Right atrium auricular region (tissue), 2 donors: Measurements from ENCODE around the gene YEATS4. TPM values are rescaled to one million over a fixed set of nuclear protein-coding genes. Genes with fewer than 3 reads are reported as not detected.

Experiments
- DNase-seq: peaks from one replicate; pipeline ENCODE4 v3.0.0-alpha.2; 2019; ENCODE audit warnings: low spot score
- H3K27ac ChIP-seq, 2 donors: fragments of 200-600 bp; sonication (generic); 1 replicate in 1 of 2; 2 replicates in 1 of 2; pipeline ENCODE4 v1.5.1; 2016 to 2019
- H3K27me3 ChIP-seq, 2 donors: fragments of 200-600 bp; sonication (generic); one replicate each; pipeline versions ENCODE4 v1.5.1 to v1.6.0; 2017 to 2019
- H3K36me3 ChIP-seq: fragments of 200-600 bp; sonication (generic); one replicate; pipeline ENCODE4 v1.5.1; 2016
- H3K4me1 ChIP-seq, 2 donors: fragments of 200-600 bp; sonication (generic); one replicate each; pipeline versions ENCODE4 v1.5.1 to v1.6.0; 2017 to 2019
- H3K4me3 ChIP-seq, 2 donors: fragments of 200-600 bp; sonication (generic); 1 replicate in 1 of 2; 2 replicates in 1 of 2; pipeline ENCODE4 v1.5.1; 2017 to 2019; ENCODE audit warnings: mild to moderate bottlenecking in 1 of 2, moderate library complexity in 1 of 2
- H3K9me3 ChIP-seq, 2 donors: fragments of 200-600 bp; sonication (generic); one replicate each; pipeline ENCODE4 v1.5.1; 2019
- total RNA-seq, 2 donors: library from RNA; depleted of rRNA; stranded (reverse); fragments of >200 nt; gene quantifications; one replicate each; pipeline ENCODE4 v1.1.0, GENCODE V29; 2016
- TF ChIP-seq, protein P1 (sequence below), 2 donors: fragments of 200-600 bp; sonication (generic); IDR thresholded peaks; one replicate each; pipeline ENCODE4 v1.5.1; 2019; ENCODE audit warnings: antibody characterized with exemption in 2 of 2

YEATS4 gene
- total RNA-seq, 2 donors from 2014 or later: 8.5 to 12.9 TPM

DNA sequence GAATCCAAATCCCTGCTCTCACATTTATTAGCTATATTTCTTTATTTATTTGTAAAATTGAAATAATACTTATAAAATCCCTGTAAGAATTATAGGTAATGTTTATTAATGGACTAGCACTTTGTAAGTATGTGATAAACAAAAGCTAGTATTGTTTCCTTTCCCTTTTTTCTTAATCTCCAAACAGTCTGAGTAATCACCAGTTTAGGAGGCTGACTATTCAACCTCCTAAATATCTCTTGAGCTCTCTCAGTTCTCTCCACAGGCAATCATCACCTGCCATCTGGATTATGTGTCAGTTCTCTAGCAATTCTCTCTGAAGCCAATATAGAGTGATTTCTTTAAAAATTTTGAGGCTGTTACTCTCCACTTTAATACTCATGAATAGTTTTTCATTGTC is 20.6 kb upstream of the YEATS4 start:
- no peaks in the 10 kb centered on the region for H3K9me3 ChIP-seq
- DNase-seq: no peak
- H3K4me3 ChIP-seq: no peak overlapping the region
- H3K27ac ChIP-seq: no peak overlapping the region
- no peaks in the 10 kb centered on the region for H3K36me3 ChIP-seq
- no peaks in the 10 kb centered on the region for H3K27me3 ChIP-seq
- no peaks in the 10 kb centered on the region for H3K4me1 ChIP-seq
- TF ChIP-seq, protein P1, sequence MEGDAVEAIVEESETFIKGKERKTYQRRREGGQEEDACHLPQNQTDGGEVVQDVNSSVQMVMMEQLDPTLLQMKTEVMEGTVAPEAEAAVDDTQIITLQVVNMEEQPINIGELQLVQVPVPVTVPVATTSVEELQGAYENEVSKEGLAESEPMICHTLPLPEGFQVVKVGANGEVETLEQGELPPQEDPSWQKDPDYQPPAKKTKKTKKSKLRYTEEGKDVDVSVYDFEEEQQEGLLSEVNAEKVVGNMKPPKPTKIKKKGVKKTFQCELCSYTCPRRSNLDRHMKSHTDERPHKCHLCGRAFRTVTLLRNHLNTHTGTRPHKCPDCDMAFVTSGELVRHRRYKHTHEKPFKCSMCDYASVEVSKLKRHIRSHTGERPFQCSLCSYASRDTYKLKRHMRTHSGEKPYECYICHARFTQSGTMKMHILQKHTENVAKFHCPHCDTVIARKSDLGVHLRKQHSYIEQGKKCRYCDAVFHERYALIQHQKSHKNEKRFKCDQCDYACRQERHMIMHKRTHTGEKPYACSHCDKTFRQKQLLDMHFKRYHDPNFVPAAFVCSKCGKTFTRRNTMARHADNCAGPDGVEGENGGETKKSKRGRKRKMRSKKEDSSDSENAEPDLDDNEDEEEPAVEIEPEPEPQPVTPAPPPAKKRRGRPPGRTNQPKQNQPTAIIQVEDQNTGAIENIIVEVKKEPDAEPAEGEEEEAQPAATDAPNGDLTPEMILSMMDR (IDR thresholded peaks at IDR 0.05): no peak

DNA sequence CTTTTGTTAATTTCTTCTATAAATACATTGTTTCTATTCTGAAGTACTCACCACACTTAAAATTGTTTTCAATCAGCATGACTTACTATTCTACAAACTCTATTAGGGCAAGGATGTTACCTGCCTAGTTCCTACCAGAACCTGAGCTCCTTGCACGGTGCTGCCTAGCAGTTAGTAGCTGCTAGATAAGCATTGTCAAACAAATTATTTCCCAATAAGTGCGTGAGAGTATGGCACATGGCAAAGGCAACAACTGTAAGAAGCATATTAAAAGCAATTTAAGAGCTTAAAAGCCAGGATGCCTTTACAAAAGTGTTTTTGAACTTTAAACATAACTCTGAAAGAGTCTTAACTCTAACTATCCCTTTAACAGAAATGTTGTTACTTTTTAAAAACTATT is 19.5 kb upstream of the YEATS4 start:
- no peak overlapping the region for H3K27ac ChIP-seq
- H3K9me3 ChIP-seq: no peaks in the 10 kb centered on the region
- H3K4me3 ChIP-seq: no peak overlapping the region
- H3K36me3 ChIP-seq: no peaks in the 10 kb centered on the region
- H3K4me1 ChIP-seq: no peaks in the 10 kb centered on the region
- TF ChIP-seq, protein P1 (IDR thresholded peaks at IDR 0.05): no peak
- no peak for DNase-seq
- H3K27me3 ChIP-seq: no peaks in the 10 kb centered on the region

- TF ChIP-seq, protein P1 (IDR thresholded peaks at IDR 0.05): no peak
- no peaks in the 10 kb centered on the region for H3K27me3 ChIP-seq
- H3K9me3 ChIP-seq: no peaks in the 10 kb centered on the region
- H3K4me3 ChIP-seq: no peak overlapping the region
- DNase-seq: no peak
- H3K4me1 ChIP-seq: no peaks in the 10 kb centered on the region
- H3K36me3 ChIP-seq: no peaks in the 10 kb centered on the region
- no peak overlapping the region for H3K27ac ChIP-seq
Measured at GRCh38 chr12:69341328-69341727, 18.2 kb upstream of the YEATS4 start.

DNA sequence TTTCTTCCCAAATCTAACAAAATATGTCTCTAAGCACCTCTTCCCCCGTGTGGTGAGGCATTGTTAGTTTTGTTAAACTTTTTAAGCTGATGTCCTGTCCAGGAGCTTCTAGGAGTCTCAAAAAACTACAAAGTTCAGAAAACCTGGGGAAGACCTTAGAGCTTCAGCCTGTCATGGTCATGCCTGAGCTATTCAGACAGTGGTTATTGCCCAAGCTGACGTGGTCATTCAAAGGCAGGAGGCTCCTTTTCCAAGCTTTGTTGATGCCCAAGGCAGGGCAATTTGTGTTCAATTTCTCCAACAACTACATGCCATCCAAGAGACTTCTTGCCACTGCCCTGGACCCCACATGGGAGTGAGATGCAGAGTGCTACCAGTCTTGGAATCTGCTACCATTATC is 17.1 kb upstream of the YEATS4 start:
- H3K9me3 ChIP-seq: no peaks in the 10 kb centered on the region
- no peaks in the 10 kb centered on the region for H3K36me3 ChIP-seq
- TF ChIP-seq, protein P1 (IDR thresholded peaks at IDR 0.05): no peak
- H3K4me1 ChIP-seq: no peaks in the 10 kb centered on the region
- no peaks in the 10 kb centered on the region for H3K27me3 ChIP-seq
- H3K27ac ChIP-seq: no peak overlapping the region
- no peak for DNase-seq
- no peak overlapping the region for H3K4me3 ChIP-seq

DNA sequence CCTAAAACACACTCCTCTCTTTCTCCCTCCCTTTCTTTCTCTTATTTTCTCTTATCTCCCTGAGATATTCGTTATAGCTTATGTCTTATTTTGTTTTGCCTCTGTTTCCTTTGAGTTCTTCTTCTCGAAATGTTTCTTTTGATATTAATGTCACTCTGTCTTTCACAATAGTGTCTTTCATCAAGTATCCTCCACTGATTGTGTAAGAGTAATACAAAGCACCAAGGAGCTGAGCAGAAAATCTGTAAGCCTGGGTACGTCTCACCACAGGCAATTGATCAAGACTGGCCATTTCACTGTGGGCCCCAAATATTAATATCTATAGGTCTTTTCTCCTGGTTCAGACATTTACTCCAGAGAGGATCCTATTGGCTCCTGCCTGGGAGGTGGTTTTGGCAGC is 16.2 kb upstream of the YEATS4 start:
- H3K27ac ChIP-seq: no peak overlapping the region
- TF ChIP-seq, protein P1 (IDR thresholded peaks at IDR 0.05): no peak
- H3K4me3 ChIP-seq: no peak overlapping the region
- H3K27me3 ChIP-seq: no peaks in the 10 kb centered on the region
- no peaks in the 10 kb centered on the region for H3K36me3 ChIP-seq
- no peak for DNase-seq
- no peaks in the 10 kb centered on the region for H3K4me1 ChIP-seq
- H3K9me3 ChIP-seq: no peaks in the 10 kb centered on the region

GRCh38 chr12:69343885-69344612 is 15.5 kb upstream of the YEATS4 start:
- TF ChIP-seq, protein P1 (IDR thresholded peaks at IDR 0.05): no peak
- no peaks in the 10 kb centered on the region for H3K4me1 ChIP-seq
- H3K9me3 ChIP-seq: no peaks in the 10 kb centered on the region
- no peak overlapping the region for H3K4me3 ChIP-seq
- H3K36me3 ChIP-seq: no peaks in the 10 kb centered on the region
- no peaks in the 10 kb centered on the region for H3K27me3 ChIP-seq
- no peak for DNase-seq
- no peak overlapping the region for H3K27ac ChIP-seq
